GM18502 (cell line): Measurements from ENCODE around the gene SOCS6.

Experiments used
- ATAC-seq: cut with Tn5 transposase; IDR thresholded peaks from one replicate; pipeline ENCODE4 v1.9.1; 2021; ENCODE audit warnings: mild to moderate bottlenecking; ENCODE audit not compliant: unreplicated experiment, poor library complexity

Gene SOCS6

GRCh38 chr18:70288171-70288850 is 534 bp upstream of the SOCS6 start:
- ATAC-seq: peak; percentile 22

GRCh38 chr18:70289351-70290312 is 787 bp downstream of the SOCS6 start:
- peak; percentile 57 for ATAC-seq

DNA sequence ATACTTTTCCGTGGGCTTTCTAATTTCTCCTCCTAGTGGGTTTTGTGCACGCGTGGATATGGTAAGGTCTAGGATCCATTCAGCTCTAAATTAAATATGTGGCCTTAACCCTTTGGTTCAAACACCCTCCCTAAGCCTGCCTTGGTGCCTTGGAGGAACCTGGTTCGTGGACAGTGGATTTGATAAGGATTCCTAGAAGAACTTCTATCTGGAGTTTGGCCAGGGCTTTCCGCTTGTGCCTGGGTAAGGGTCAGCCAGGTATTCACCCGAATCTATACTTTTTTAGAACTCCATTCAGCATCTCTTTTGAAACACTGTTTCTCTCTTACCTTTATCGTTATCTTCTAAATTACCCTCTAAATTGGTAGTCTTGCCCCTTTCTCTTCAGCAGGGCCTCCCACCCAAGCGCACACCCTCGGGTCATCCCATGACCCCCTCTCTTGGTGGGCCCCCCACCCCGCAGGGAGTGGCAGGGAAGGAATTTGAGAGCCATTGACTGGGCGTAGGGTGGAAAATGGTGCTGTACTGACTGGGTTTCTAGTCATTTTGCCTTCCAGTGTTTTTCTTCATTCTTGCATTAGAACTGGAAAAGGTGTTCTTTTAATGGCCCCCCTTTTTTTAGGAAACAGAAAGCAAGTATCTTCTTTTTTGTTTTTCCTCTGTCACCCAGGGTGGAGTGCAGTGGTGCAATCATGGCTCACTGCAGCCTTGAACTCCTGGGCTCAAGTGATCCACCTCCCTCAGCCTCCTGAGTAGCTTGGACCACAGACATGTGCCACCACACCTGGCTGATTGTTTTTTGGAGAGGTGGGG is 1.8 kb downstream of the SOCS6 start:
- no peak for ATAC-seq

DNA sequence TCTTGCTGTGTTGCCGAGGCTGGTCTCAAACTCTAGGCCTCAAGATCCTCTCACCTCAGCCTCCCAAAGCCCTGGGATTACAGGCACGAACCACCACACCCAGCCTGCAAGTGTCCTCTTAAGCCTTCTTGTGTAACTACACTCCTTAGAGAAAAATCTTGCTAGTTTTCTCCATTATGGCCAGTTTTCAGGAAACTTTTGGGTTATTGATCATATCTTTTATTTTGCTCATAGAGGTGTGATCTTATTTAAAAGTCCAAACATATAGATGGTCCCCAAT is 2.4 kb downstream of the SOCS6 start:
- no peak for ATAC-seq

DNA sequence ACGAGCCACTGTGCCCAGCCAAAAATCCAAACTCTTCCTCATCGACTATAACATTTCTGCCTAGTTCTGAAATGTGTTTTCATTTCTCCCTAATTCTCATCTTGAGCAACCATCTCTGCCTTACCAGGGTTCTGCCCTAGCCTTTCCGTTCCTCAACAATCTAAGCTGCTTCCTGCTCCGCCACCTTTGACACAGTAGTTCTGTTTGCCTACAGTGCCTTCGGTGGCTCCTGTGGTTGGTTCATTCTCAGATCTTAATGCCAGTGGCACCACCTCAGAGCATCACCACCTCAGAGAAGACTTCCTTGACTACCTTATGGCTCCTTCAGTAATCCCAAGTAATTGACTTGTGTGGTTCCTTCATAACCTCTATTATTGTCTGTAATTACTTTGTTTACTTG is 3.8 kb downstream of the SOCS6 start:
- no peak for ATAC-seq

DNA sequence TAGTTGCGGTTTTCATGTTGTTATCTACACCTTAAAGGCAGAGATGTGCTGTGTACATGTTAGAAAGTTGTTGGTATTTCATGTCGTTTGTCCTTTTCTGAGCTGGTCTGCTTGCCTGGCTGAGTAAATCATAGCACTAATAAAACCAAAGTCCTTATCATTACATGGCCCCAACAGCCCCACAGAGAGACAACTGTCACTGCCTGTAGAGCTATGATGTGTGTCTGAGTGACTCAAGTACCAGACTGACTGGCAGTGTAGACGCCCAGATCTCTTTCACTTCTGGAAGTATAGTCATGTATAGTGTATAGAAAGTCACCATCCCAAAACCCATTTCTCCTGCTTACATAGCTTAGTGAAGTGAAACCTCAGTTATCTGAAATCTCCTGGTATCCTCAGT is 4.3 kb downstream of the SOCS6 start:
- ATAC-seq: peak; percentile 31

GRCh38 chr18:70294471-70295191 is 5.8 kb downstream of the SOCS6 start:
- ATAC-seq: no peak

- no peak for ATAC-seq
Measured at GRCh38 chr18:70295192-70296188, 6.6 kb downstream of the SOCS6 start.

- ATAC-seq: no peak
Measured at GRCh38 chr18:70296289-70296688, 7.4 kb downstream of the SOCS6 start.

- ATAC-seq: no peak
Measured at GRCh38 chr18:70296781-70297180, 7.9 kb downstream of the SOCS6 start.

GRCh38 chr18:70299393-70299792 is 10.5 kb downstream of the SOCS6 start:
- ATAC-seq: no peak

DNA sequence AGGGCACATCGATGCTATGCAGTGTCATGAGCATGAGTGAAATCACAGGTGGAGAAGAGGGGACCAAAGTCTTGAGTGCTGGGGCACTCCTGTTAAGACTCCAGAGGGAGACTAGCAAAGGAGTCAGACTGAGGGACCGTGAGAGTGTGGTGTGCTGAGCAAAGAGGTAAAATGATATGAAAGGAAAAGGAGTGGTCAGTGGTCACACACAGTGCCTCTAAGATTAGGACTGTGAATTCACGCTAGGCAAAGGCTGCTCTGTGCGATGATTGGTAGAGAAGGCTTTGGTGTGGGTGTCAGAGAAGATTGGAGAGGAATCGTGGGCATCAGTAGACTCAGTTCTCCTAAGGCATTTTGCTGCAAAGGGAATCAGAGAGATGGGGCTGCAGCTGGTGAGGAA is 12.8 kb downstream of the SOCS6 start:
- no peak for ATAC-seq

GRCh38 chr18:70308555-70309294 is 19.9 kb downstream of the SOCS6 start:
- ATAC-seq: no peak

- ATAC-seq: no peak
Measured at GRCh38 chr18:70310560-70311320, 21.9 kb downstream of the SOCS6 start.

GRCh38 chr18:70311726-70312125 is 22.9 kb downstream of the SOCS6 start:
- no peak for ATAC-seq

DNA sequence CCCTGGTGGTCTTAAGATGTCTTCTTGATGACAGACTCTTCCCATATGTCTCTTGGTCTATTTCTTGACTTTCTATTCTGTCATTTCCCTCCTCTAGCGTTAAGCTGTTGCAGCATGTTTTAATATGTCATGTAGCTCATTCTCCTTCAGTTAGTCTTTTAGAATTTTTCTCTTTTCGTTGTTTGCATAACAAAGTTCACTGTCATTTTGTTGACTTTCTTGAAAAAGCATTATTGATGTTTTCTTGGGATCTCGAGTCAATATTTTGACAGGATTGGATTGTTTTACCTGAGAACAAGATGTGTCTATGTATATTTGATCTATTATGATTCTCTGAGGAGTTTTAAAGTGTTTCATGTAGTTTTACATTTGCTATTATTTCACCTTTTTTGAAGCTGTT is 24.8 kb downstream of the SOCS6 start:
- ATAC-seq: no peak

DNA sequence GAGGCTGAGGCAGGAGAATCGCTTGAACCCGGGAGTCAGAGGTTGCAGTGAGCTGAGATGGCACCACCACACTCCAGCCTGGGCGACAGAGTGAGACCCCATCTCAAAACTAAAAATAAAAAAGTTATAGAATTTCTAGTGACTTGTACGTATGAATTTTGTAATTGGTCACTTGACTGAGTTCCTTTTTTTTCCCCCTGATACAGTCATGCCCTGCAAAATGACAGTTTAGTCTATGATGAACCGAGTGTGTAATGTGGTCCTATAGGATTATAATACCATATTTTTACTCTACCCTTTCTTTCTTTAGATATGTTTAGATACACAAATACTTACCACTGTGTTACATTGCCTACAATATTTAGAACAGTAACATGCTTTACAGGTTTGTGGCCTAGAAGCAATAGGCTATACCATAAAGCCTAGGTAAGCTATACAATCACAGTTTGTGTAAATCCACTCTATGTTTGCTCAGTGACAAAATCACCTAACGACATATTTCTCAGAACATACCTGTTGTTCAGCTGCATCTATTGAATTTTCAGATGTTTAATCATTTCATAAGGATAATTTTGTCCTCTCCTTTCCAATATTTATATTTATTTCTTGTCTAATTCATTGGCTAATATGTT is 25.4 kb downstream of the SOCS6 start:
- ATAC-seq: no peak
